AG10803 (cell line): Measurements from ENCODE around the gene CSTF1.

ENCODE experiments used
- DNase-seq: peaks from one replicate; pipeline ENCODE4 v3.0.0; 2010; ENCODE audit warnings: low read depth
- H3K4me3 ChIP-seq: 2 replicates; pipeline ENCODE4 v1.5.1; 2011; ENCODE audit warnings: mild to moderate bottlenecking, low read length, control low read depth
- CTCF ChIP-seq: conservative IDR thresholded peaks from 2 replicates; pipeline ENCODE4 v1.5.1; 2011; ENCODE audit warnings: mild to moderate bottlenecking, low read length, control low read depth, inconsistent platforms

CSTF1 gene

GRCh38 chr20:56449459-56449858 lies 57.0 kb downstream of the CSTF1 start:
- DNase-seq, result no peak
- TF ChIP-seq CTCF, result no peak
- H3K4me3 ChIP-seq, result no peak overlapping the region

- no peak overlapping the region for H3K4me3 ChIP-seq
- no peak for DNase-seq
- TF ChIP-seq CTCF, result no peak
Measured at GRCh38 chr20:56451056-56451765, 58.8 kb downstream of the CSTF1 start.

- DNase-seq, result no peak
- TF ChIP-seq CTCF, result no peak
- H3K4me3 ChIP-seq, result no peak overlapping the region
Measured at GRCh38 chr20:56453352-56453751, 60.9 kb downstream of the CSTF1 start.

- TF ChIP-seq CTCF, result no peak
- DNase-seq, result no peak
- no peak overlapping the region for H3K4me3 ChIP-seq
Measured at GRCh38 chr20:56454754-56455153, 62.3 kb downstream of the CSTF1 start.
